ENCODE data around the gene SCGB3A1.

Gene SCGB3A1, protein sequence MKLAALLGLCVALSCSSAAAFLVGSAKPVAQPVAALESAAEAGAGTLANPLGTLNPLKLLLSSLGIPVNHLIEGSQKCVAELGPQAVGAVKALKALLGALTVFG

DNA sequence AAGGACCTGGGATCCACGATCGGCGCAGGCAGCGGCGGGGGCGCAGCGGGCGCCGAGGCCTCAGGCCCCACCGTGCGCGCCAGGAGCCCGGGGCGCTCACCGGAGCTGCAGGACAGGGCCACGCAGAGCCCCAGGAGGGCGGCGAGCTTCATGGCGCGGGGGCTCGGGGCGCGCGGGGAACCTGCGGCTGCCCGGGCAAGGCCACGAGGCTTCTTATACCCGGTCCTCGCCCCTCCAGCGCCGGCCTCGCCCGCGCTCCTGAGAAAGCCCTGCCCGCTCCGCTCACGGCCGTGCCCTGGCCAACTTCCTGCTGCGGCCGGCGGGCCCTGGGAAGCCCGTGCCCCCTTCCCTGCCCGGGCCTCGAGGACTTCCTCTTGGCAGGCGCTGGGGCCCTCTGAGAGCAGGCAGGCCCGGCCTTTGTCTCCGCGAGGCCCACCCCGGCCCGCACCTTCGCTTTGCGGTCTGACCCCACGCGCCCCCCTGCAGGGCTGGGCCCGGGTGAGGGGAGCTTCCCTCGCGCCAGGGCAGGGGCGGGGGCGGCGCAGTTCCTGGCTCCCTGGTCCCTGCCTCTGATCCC is at the start of gene SCGB3A1:
TSS of gene SCGB3A1 (minus strand) at position 189 of the 577 bp plus-strand sequence. CDS start at position 152, 37 bp downstream.
- TF ChIP-seq YY1 (IDR thresholded peaks at IDR 0.05; ENCODE audit: low read depth) (no peak), FOXM1 (IDR thresholded peaks at IDR 0.05; ENCODE audit: borderline replicate concordance, low read depth) (no peak), RAD21 (IDR thresholded peaks at IDR 0.05; ENCODE audit: low read depth) (no peak), ZBTB7A (IDR thresholded peaks at IDR 0.05; ENCODE audit: low read depth) (no peak), CEBPB (IDR thresholded peaks at IDR 0.05) (no peak), CREB1 (IDR thresholded peaks at IDR 0.05; ENCODE audit: low read depth) (no peak), TCF12 (IDR thresholded peaks at IDR 0.05; ENCODE audit: low read depth) (no peak), EGR1 (IDR thresholded peaks at IDR 0.05) (no peak), EP300 (IDR thresholded peaks at IDR 0.05; ENCODE audit: borderline replicate concordance) (no peak), TEAD4 (IDR thresholded peaks at IDR 0.05) (no peak), TAF1 (IDR thresholded peaks at IDR 0.05; ENCODE audit: low read depth) (no peak), NFIC (IDR thresholded peaks at IDR 0.05) (no peak)
- TF ChIP-seq, protein P1, sequence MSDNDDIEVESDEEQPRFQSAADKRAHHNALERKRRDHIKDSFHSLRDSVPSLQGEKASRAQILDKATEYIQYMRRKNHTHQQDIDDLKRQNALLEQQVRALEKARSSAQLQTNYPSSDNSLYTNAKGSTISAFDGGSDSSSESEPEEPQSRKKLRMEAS (IDR thresholded peaks at IDR 0.05) = no peak
- TF ChIP-seq, protein P2, sequence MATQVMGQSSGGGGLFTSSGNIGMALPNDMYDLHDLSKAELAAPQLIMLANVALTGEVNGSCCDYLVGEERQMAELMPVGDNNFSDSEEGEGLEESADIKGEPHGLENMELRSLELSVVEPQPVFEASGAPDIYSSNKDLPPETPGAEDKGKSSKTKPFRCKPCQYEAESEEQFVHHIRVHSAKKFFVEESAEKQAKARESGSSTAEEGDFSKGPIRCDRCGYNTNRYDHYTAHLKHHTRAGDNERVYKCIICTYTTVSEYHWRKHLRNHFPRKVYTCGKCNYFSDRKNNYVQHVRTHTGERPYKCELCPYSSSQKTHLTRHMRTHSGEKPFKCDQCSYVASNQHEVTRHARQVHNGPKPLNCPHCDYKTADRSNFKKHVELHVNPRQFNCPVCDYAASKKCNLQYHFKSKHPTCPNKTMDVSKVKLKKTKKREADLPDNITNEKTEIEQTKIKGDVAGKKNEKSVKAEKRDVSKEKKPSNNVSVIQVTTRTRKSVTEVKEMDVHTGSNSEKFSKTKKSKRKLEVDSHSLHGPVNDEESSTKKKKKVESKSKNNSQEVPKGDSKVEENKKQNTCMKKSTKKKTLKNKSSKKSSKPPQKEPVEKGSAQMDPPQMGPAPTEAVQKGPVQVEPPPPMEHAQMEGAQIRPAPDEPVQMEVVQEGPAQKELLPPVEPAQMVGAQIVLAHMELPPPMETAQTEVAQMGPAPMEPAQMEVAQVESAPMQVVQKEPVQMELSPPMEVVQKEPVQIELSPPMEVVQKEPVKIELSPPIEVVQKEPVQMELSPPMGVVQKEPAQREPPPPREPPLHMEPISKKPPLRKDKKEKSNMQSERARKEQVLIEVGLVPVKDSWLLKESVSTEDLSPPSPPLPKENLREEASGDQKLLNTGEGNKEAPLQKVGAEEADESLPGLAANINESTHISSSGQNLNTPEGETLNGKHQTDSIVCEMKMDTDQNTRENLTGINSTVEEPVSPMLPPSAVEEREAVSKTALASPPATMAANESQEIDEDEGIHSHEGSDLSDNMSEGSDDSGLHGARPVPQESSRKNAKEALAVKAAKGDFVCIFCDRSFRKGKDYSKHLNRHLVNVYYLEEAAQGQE (IDR thresholded peaks at IDR 0.05; ENCODE audit: low read depth) = no peak
- TF ChIP-seq, protein P3, sequence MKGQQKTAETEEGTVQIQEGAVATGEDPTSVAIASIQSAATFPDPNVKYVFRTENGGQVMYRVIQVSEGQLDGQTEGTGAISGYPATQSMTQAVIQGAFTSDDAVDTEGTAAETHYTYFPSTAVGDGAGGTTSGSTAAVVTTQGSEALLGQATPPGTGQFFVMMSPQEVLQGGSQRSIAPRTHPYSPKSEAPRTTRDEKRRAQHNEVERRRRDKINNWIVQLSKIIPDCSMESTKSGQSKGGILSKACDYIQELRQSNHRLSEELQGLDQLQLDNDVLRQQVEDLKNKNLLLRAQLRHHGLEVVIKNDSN (IDR thresholded peaks at IDR 0.05) = no peak

DNA sequence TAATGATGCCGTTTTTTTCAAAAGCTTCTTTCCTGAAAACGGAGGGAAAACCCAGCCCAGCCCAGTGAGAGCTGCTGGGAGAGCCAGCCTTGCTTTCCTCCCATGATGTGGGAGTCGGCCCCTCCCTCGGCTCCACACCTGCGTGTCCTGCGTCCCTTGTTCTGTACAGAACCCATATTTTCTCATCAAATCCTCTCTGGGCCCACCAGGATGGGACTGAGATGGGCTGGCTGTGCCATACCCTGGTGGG is 49.2 kb upstream of the SCGB3A1 start:
- TF ChIP-seq CREB1 (IDR thresholded peaks at IDR 0.05; ENCODE audit: low read depth) (no peak), NFIC (IDR thresholded peaks at IDR 0.05) (no peak), TCF12 (IDR thresholded peaks at IDR 0.05; ENCODE audit: low read depth) (no peak), EGR1 (IDR thresholded peaks at IDR 0.05) (no peak), FOXM1 (IDR thresholded peaks at IDR 0.05; ENCODE audit: borderline replicate concordance, low read depth) (no peak), TAF1 (IDR thresholded peaks at IDR 0.05; ENCODE audit: low read depth) (no peak), EP300 (IDR thresholded peaks at IDR 0.05; ENCODE audit: borderline replicate concordance) (no peak), TEAD4 (IDR thresholded peaks at IDR 0.05) (no peak), YY1 (IDR thresholded peaks at IDR 0.05; ENCODE audit: low read depth) (no peak), ZBTB7A (IDR thresholded peaks at IDR 0.05; ENCODE audit: low read depth) (no peak), RAD21 (IDR thresholded peaks at IDR 0.05; ENCODE audit: low read depth) (no peak), CEBPB (IDR thresholded peaks at IDR 0.05) (no peak)
- TF ChIP-seq, protein P2 (IDR thresholded peaks at IDR 0.05; ENCODE audit: low read depth) = no peak
- TF ChIP-seq, protein P1 (IDR thresholded peaks at IDR 0.05) = no peak
- TF ChIP-seq, protein P3 (IDR thresholded peaks at IDR 0.05) = no peak

DNA sequence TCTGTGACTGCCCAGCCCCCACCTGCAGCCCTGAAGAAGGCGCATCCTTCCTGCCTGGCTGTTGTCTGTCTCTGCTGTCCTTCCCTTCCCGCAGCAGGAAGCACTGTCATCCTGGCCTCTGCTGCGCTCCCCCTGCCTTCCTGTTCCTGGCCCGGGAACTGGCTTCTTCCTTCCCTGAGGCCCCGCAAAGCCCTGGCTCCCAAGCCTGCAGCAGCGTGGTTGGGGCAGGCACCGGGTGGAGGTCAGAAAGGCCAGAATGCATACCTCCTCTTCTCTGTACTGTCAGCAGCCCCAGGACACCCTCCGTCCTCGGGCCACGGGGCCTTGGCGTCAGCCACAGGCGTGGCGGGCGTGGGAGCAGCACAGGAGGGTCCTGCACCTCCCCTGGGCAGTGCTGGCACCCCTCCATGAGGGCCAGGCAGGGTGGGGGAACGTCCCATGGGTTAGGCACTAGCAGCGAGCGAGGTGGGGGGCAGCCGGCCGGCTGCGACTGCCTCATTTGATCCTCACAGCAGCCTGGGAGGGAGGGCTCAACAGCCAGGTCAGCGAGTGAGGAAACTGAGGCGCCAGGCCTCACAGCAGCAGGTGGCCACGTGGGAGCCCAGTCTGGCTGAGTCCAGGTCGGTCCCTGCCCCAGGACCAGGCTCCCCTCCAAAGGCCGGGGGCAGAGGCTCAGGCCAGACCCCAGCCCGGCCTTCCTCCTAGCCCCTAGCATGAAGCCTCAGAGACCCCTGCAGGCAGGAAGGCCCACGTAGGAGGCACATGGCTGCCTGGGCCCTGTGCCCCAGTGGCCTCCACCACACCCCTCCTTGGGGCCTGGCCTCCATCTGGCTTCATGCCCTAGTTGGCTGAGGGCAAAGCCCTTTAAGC is 48.7 kb upstream of the SCGB3A1 start:
- TF ChIP-seq YY1 (IDR thresholded peaks at IDR 0.05; ENCODE audit: low read depth) (no peak), FOXM1 (IDR thresholded peaks at IDR 0.05; ENCODE audit: borderline replicate concordance, low read depth) (no peak), CREB1 (IDR thresholded peaks at IDR 0.05; ENCODE audit: low read depth) (no peak), TEAD4 (IDR thresholded peaks at IDR 0.05) (no peak), EGR1 (IDR thresholded peaks at IDR 0.05) (no peak), RAD21 (IDR thresholded peaks at IDR 0.05; ENCODE audit: low read depth) (no peak)
- TF ChIP-seq, protein P2 (IDR thresholded peaks at IDR 0.05; ENCODE audit: low read depth) = no peak

DNA sequence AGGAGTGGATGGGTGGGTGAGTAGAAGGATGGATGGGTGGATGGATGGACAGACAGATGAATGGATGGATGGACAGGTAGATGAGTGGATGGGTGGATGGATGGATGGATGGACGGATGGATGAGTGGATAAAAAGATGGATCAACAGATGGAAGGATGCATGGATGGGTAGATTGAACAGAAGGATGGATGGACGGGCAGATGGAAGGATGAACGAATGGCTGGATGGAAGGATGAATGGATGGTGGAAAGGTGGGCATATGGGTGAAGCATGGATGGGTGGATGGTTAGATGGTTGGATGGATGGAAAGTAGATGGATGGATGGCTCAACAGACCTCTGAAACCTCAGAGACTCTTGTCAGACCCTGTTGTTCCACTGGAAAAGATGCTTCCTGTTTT is 48.0 kb upstream of the SCGB3A1 start:
- TF ChIP-seq NFIC (IDR thresholded peaks at IDR 0.05) (no peak), YY1 (IDR thresholded peaks at IDR 0.05; ENCODE audit: low read depth) (no peak), CEBPB (IDR thresholded peaks at IDR 0.05) (no peak), FOXM1 (IDR thresholded peaks at IDR 0.05; ENCODE audit: borderline replicate concordance, low read depth) (no peak), TCF12 (IDR thresholded peaks at IDR 0.05; ENCODE audit: low read depth) (no peak), TAF1 (IDR thresholded peaks at IDR 0.05; ENCODE audit: low read depth) (no peak), RAD21 (IDR thresholded peaks at IDR 0.05; ENCODE audit: low read depth) (no peak), ZBTB7A (IDR thresholded peaks at IDR 0.05; ENCODE audit: low read depth) (no peak), EGR1 (IDR thresholded peaks at IDR 0.05) (no peak), CREB1 (IDR thresholded peaks at IDR 0.05; ENCODE audit: low read depth) (no peak), EP300 (IDR thresholded peaks at IDR 0.05; ENCODE audit: borderline replicate concordance) (no peak), TEAD4 (IDR thresholded peaks at IDR 0.05) (no peak)
- TF ChIP-seq, protein P2 (IDR thresholded peaks at IDR 0.05; ENCODE audit: low read depth) = no peak
- TF ChIP-seq, protein P3 (IDR thresholded peaks at IDR 0.05) = no peak
- TF ChIP-seq, protein P1 (IDR thresholded peaks at IDR 0.05) = no peak

Data from Ishikawa (cell line).